HG03571 (cell line): Measurements from ENCODE around the gene SPATA33.

Source experiments
- ATAC-seq: cut with Tn5 transposase; IDR thresholded peaks from one replicate; pipeline ENCODE4 v1.9.1; 2021; ENCODE audit not compliant: unreplicated experiment

SPATA33 gene

GRCh38 chr16:89706518-89707260 is 49.1 kb downstream of the SPATA33 start:
- no peak for ATAC-seq

- ATAC-seq: no peak
These were observed 50.1 kb downstream of the SPATA33 start for GRCh38 chr16:89707695-89708094.

- ATAC-seq: no peak
These were observed 50.9 kb downstream of the SPATA33 start for GRCh38 chr16:89708481-89708931.

GRCh38 chr16:89709166-89709565 is 51.5 kb downstream of the SPATA33 start:
- ATAC-seq: no peak

GRCh38 chr16:89709716-89710432 is 52.2 kb downstream of the SPATA33 start:
- no peak for ATAC-seq

GRCh38 chr16:89710709-89711564 is 53.3 kb downstream of the SPATA33 start:
- no peak for ATAC-seq

- no peak for ATAC-seq
These were observed 54.1 kb downstream of the SPATA33 start for GRCh38 chr16:89711601-89712273.

GRCh38 chr16:89712274-89712781 is 54.7 kb downstream of the SPATA33 start:
- ATAC-seq: no peak

- no peak for ATAC-seq
These were observed 58.9 kb downstream of the SPATA33 start for GRCh38 chr16:89716493-89716892.

GRCh38 chr16:89716916-89717687 is 59.5 kb downstream of the SPATA33 start:
- no peak for ATAC-seq

GRCh38 chr16:89717688-89718505 is 60.3 kb downstream of the SPATA33 start:
- no peak for ATAC-seq
